ENCODE data around the gene MYO10. TPM values are rescaled to one million over a fixed set of nuclear protein-coding genes. Genes with fewer than 3 reads are reported as not detected.

The MYO10 gene
- total RNA-seq, 1 donor from 2014 or later, result 80.2 TPM

DNA sequence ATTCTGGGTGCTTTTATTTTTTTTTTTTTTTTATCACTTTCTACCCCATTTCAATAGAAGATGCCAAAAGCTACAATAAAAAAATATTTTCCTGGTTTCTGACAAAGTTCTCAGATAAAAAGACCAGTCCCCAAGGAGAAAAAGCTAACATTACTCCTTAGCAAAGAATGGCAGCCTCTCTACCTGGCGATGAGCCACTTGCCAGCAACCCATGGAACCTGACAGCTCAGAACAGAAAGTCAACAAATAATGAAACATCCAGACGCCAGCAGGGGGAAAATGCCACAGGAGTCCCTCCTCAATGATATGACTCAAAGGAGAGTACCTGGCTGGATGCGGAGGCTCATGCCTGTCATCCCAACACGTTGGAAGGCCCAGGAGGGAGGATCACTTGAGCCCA, 123.2 kb downstream of the MYO10 start:
- Histone ChIP-seq H4K20me1 (ENCODE audit: insufficient read depth, low read length) (peaks cover 75% of the 10 kb centered on the region), H3K36me3 (ENCODE audit: insufficient read depth, low read length) (peaks cover 8% of the 10 kb centered on the region), H3K9me3 (ENCODE audit: insufficient read depth, low read depth, low read length) (no peaks in the 10 kb centered on the region), H3K27me3 (ENCODE audit: insufficient read depth, low read length) (no peaks in the 10 kb centered on the region), H3K79me2 (ENCODE audit: insufficient read depth, low read length) (peaks cover 87% of the 10 kb centered on the region), H3K4me3 (ENCODE audit: insufficient read depth, low read depth, low read length) (no peak overlapping the region), H3K4me2 (ENCODE audit: low read length) (no peak overlapping the region), H3K27ac (ENCODE audit: low read depth, low read length) (no peak overlapping the region), H3K9ac (ENCODE audit: low read length) (no peak overlapping the region), H2AFZ (ENCODE audit: low read depth, low read length) (no peak overlapping the region), H3K4me1 (ENCODE audit: insufficient read depth, low read length) (peaks cover 20% of the 10 kb centered on the region)
- Mint-ChIP-seq H3K9me3 (ENCODE audit: unreplicated experiment) (no peaks in the 10 kb centered on the region), H3K4me1 (ENCODE audit: low read depth, unreplicated experiment) (peaks cover 22% of the 10 kb centered on the region), H3K36me3 (ENCODE audit: low read depth, unreplicated experiment) (peaks cover 12% of the 10 kb centered on the region), H3K27ac (ENCODE audit: unreplicated experiment) (peak overlapping the region; percentile 12), H3K27me3 (ENCODE audit: low read depth, unreplicated experiment) (no peaks in the 10 kb centered on the region), H3K4me3 (ENCODE audit: unreplicated experiment) (no peak overlapping the region)
- no peak for FAIRE-seq
- DNase-seq (ENCODE audit: low read depth), result peak; percentile 54
- no peak for TF ChIP-seq EZH2 (IDR thresholded peaks at IDR 0.05; ENCODE audit: insufficient read depth, low read length)
- TF ChIP-seq, protein P1, sequence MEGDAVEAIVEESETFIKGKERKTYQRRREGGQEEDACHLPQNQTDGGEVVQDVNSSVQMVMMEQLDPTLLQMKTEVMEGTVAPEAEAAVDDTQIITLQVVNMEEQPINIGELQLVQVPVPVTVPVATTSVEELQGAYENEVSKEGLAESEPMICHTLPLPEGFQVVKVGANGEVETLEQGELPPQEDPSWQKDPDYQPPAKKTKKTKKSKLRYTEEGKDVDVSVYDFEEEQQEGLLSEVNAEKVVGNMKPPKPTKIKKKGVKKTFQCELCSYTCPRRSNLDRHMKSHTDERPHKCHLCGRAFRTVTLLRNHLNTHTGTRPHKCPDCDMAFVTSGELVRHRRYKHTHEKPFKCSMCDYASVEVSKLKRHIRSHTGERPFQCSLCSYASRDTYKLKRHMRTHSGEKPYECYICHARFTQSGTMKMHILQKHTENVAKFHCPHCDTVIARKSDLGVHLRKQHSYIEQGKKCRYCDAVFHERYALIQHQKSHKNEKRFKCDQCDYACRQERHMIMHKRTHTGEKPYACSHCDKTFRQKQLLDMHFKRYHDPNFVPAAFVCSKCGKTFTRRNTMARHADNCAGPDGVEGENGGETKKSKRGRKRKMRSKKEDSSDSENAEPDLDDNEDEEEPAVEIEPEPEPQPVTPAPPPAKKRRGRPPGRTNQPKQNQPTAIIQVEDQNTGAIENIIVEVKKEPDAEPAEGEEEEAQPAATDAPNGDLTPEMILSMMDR (IDR thresholded peaks at IDR 0.05; ENCODE audit: insufficient read depth, low read depth, low read length), result no peak

DNA sequence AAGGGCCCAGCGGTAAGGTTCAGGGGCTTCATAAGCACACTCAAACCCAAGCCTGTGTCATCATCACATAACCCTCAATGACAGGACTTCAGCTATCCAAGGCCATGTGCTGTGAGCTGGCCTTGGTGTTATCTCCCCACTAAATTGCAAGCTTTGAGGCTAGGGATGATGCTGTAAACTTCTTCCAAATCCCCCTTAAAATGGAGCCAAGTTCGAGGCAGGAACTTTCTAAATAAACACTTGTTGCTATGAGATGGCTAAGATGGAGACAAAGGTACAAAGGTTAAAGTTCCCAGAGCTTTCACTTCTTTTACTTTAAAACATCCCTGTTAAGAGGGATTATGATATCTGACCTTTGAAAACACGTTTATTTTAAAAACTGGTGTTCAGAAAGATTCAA, 123.6 kb downstream of the MYO10 start:
- H3K36me3 ChIP-seq (ENCODE audit: insufficient read depth, low read length), result peaks cover 3% of the 10 kb centered on the region
- no peak overlapping the region for H3K9ac ChIP-seq (ENCODE audit: low read length)
- Mint-ChIP-seq H3K4me3 (ENCODE audit: unreplicated experiment) (no peak overlapping the region), H3K9me3 (ENCODE audit: unreplicated experiment) (no peaks in the 10 kb centered on the region), H3K27me3 (ENCODE audit: low read depth, unreplicated experiment) (no peaks in the 10 kb centered on the region), H3K36me3 (ENCODE audit: low read depth, unreplicated experiment) (peaks cover 12% of the 10 kb centered on the region), H3K27ac (ENCODE audit: unreplicated experiment) (no peak overlapping the region), H3K4me1 (ENCODE audit: low read depth, unreplicated experiment) (peaks cover 25% of the 10 kb centered on the region)
- DNase-seq (ENCODE audit: low read depth) (no peak), FAIRE-seq (no peak)
- TF ChIP-seq EZH2 (IDR thresholded peaks at IDR 0.05; ENCODE audit: insufficient read depth, low read length), result no peak
- TF ChIP-seq, protein P1 (IDR thresholded peaks at IDR 0.05; ENCODE audit: insufficient read depth, low read depth, low read length), result no peak
- H2AFZ ChIP-seq (ENCODE audit: low read depth, low read length), result no peak overlapping the region
- no peak overlapping the region for H3K27ac ChIP-seq (ENCODE audit: low read depth, low read length)
- peaks cover 87% of the 10 kb centered on the region for H3K79me2 ChIP-seq (ENCODE audit: insufficient read depth, low read length)
- H3K4me1 ChIP-seq (ENCODE audit: insufficient read depth, low read length), result peaks cover 20% of the 10 kb centered on the region
- peaks cover 75% of the 10 kb centered on the region for H4K20me1 ChIP-seq (ENCODE audit: insufficient read depth, low read length)
- no peak overlapping the region for H3K4me2 ChIP-seq (ENCODE audit: low read length)
- H3K27me3 ChIP-seq (ENCODE audit: insufficient read depth, low read length), result no peaks in the 10 kb centered on the region
- no peaks in the 10 kb centered on the region for H3K9me3 ChIP-seq (ENCODE audit: insufficient read depth, low read depth, low read length)
- H3K4me3 ChIP-seq (ENCODE audit: insufficient read depth, low read depth, low read length), result no peak overlapping the region

DNA sequence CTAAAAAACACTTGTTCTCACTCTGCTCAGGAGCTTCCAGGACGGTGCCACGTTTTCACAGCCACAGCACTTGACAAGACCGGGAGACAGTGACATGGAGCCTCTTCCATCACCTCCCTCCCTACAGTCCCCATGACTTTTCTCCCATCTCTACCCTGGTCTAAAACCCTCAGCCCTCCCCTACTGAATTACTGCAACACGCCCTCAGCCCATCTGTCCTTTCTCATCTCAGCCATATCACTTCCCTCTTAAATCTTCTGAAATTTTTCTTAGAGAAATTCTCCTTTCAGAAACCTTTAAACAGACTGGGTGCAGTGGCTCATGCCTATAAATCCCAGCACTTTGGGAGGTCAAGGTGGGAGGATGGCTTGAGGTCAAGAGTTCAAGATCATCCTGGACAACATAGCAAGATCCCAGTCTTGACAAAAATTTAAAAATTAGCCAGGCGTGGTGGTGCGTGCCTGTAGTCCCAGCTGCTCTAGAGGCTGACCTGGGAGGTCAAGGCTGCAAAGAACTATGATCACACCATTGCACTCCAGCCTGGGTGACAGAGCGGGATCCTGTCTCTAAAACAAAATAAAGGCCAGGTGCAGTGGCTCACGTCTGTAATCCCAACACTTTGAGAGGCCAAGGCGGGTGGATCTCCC, 125.8 kb downstream of the MYO10 start:
- H3K36me3 ChIP-seq (ENCODE audit: insufficient read depth, low read length), result peaks cover 2% of the 10 kb centered on the region
- peak overlapping the region; percentile 74 for H3K4me2 ChIP-seq (ENCODE audit: low read length)
- peak overlapping the region; percentile 70 for H3K27ac Mint-ChIP-seq (ENCODE audit: unreplicated experiment)
- H3K36me3 Mint-ChIP-seq (ENCODE audit: low read depth, unreplicated experiment), result peaks cover 10% of the 10 kb centered on the region
- peaks cover 20% of the 10 kb centered on the region for H3K4me1 ChIP-seq (ENCODE audit: insufficient read depth, low read length)
- FAIRE-seq, result no peak
- DNase-seq (ENCODE audit: low read depth), result no peak
- H3K79me2 ChIP-seq (ENCODE audit: insufficient read depth, low read length), result peaks cover 90% of the 10 kb centered on the region
- H3K27me3 Mint-ChIP-seq (ENCODE audit: low read depth, unreplicated experiment), result no peaks in the 10 kb centered on the region
- H3K4me3 ChIP-seq (ENCODE audit: insufficient read depth, low read depth, low read length), result no peak overlapping the region
- peaks cover 83% of the 10 kb centered on the region for H4K20me1 ChIP-seq (ENCODE audit: insufficient read depth, low read length)
- H3K9me3 ChIP-seq (ENCODE audit: insufficient read depth, low read depth, low read length), result no peaks in the 10 kb centered on the region
- peaks cover 34% of the 10 kb centered on the region for H3K4me1 Mint-ChIP-seq (ENCODE audit: low read depth, unreplicated experiment)
- no peak for TF ChIP-seq EZH2 (IDR thresholded peaks at IDR 0.05; ENCODE audit: insufficient read depth, low read length)
- TF ChIP-seq, protein P1 (IDR thresholded peaks at IDR 0.05; ENCODE audit: insufficient read depth, low read depth, low read length), result no peak
- H3K27ac ChIP-seq (ENCODE audit: low read depth, low read length), result peak overlapping the region; percentile 19
- no peak overlapping the region for H2AFZ ChIP-seq (ENCODE audit: low read depth, low read length)
- H3K9ac ChIP-seq (ENCODE audit: low read length), result peak overlapping the region; percentile 60
- H3K9me3 Mint-ChIP-seq (ENCODE audit: unreplicated experiment), result no peaks in the 10 kb centered on the region
- no peaks in the 10 kb centered on the region for H3K27me3 ChIP-seq (ENCODE audit: insufficient read depth, low read length)
- peak overlapping the region; percentile 2 for H3K4me3 Mint-ChIP-seq (ENCODE audit: unreplicated experiment)
